H1 (cell line): Measurements from ENCODE around the gene COL26A1. TPM values are rescaled to one million over a fixed set of nuclear protein-coding genes. Genes with fewer than 3 reads are reported as not detected.

Source experiments
- CTCF ChIA-PET: fragments of 300-600 bp; sonication (Branson Sonifier 250); formaldehyde crosslinking; loops from one replicate; lab custom pipeline; 2021; ENCODE audit not compliant: partially characterized antibody; lab: Charles Lee
- POLR2A ChIA-PET: fragments of 300-600 bp; sonication (Branson Sonifier 250); formaldehyde crosslinking; loops from one replicate; lab custom pipeline; 2021; ENCODE audit warnings: inconsistent platforms; ENCODE audit not compliant: partially characterized antibody; lab: Charles Lee
- DNase-seq, 2 experiments: peaks; one replicate each; pipeline versions ENCODE4 v3.0.0 to v3.0.0-alpha.2; 2010 to 2022; ENCODE audit warnings: low spot score in 2 of 2, low read depth in 1 of 2, mixed read lengths in 1 of 2
- FAIRE-seq: peaks from 2 replicates; lab custom pipeline; 2011; peaks lifted over from hg19 to GRCh38; lab: Jason Lieb, UNC
- H2AFZ ChIP-seq: 2 replicates; pipeline ENCODE4 v1.8.1; 2012; ENCODE audit warnings: low read length, inconsistent platforms
- H2AK5ac ChIP-seq: 2 replicates; pipeline ENCODE4 v1.6.1; 2013; ENCODE audit warnings: low read depth, low read length
- H2BK120ac ChIP-seq: replicated peaks from 2 replicates; pipeline ENCODE3; 2013; ENCODE audit warnings: low read depth, low read length, inconsistent platforms
- H2BK12ac ChIP-seq: 2 replicates; pipeline ENCODE4 v1.6.1; 2013; ENCODE audit warnings: low read depth, low read length
- H2BK15ac ChIP-seq: 2 replicates; pipeline ENCODE4 v1.6.1; 2013; ENCODE audit warnings: low read length
- H2BK20ac ChIP-seq: 2 replicates; pipeline ENCODE4 v1.6.1; 2013; ENCODE audit warnings: low read length
- H2BK5ac ChIP-seq: 2 replicates; pipeline ENCODE4 v1.6.1; 2013; ENCODE audit warnings: low read depth, low read length
- H3K14ac ChIP-seq: 2 replicates; pipeline ENCODE4 v1.6.1; 2013; ENCODE audit warnings: inconsistent platforms; ENCODE audit not compliant: insufficient read length
- H3K18ac ChIP-seq: 2 replicates; pipeline ENCODE4 v1.6.1; 2013; ENCODE audit warnings: low read length; ENCODE audit errors: extremely low read depth
- H3K23ac ChIP-seq: 2 replicates; pipeline ENCODE4 v1.6.1; 2013; ENCODE audit warnings: inconsistent platforms; ENCODE audit not compliant: insufficient read length
- H3K23me2 ChIP-seq: 2 replicates; pipeline ENCODE4 v1.6.1; 2013; ENCODE audit warnings: low read depth, low read length
- H3K27ac ChIP-seq: 2 replicates; pipeline ENCODE4 v1.6.1; 2011; ENCODE audit warnings: low read depth, low read length, inconsistent platforms
- H3K27me3 ChIP-seq, 4 experiments: replicated peaks in 1 of 4; 1 replicate in 1 of 4; 2 replicates in 3 of 4; pipeline versions ENCODE4 v1.6.1 to v1.8.1; 2011 to 2013; ENCODE audit warnings: low read length in 3 of 4, mild to moderate bottlenecking in 3 of 4, inconsistent platforms in 2 of 4, mixed read lengths in 2 of 4, moderate library complexity in 1 of 4; ENCODE audit not compliant: control insufficient read depth in 3 of 4, insufficient read depth in 3 of 4; ENCODE audit errors: extremely low read depth in 1 of 4
- H3K36me3 ChIP-seq, 4 experiments: 2 replicates each; pipeline versions ENCODE4 v1.6.1 to v1.8.1; 2011 to 2013; ENCODE audit warnings: mild to moderate bottlenecking in 4 of 4, low read length in 3 of 4, moderate library complexity in 2 of 4, control low read depth in 1 of 4, inconsistent platforms in 1 of 4; ENCODE audit not compliant: insufficient read depth in 4 of 4, control insufficient read depth in 2 of 4
- H3K4ac ChIP-seq: replicated peaks from 2 replicates; pipeline ENCODE3; 2013; ENCODE audit warnings: low read length, low read depth, mixed read lengths, inconsistent platforms; ENCODE audit not compliant: insufficient read length
- H3K4me1 ChIP-seq, 4 experiments: replicated peaks in 1 of 4; 1 replicate in 1 of 4; 2 replicates in 3 of 4; pipeline versions ENCODE4 v1.6.1 to v1.8.1; 2011 to 2013; ENCODE audit warnings: low read length in 3 of 4, inconsistent platforms in 2 of 4, mixed read lengths in 1 of 4; ENCODE audit not compliant: insufficient read depth in 4 of 4, control insufficient read depth in 3 of 4
- H3K4me2 ChIP-seq, 2 experiments: 2 replicates each; pipeline versions ENCODE4 v1.6.1 to v1.8.1; 2011 to 2013; ENCODE audit warnings: low read depth in 2 of 2, low read length in 2 of 2, control low read depth in 1 of 2, inconsistent platforms in 1 of 2, mild to moderate bottlenecking in 1 of 2; ENCODE audit not compliant: insufficient read depth in 1 of 2
- H3K4me3 ChIP-seq, 4 experiments: fragments of 200-600, 300-600 bp in 1 of 4; sonication (generic), shearing (Covaris generic), sonication (Bioruptor Twin) in 1 of 4; 2 replicates each; pipeline versions ENCODE4 v1.5.1 to v1.8.1; 2011 to 2016; ENCODE audit warnings: low read length in 4 of 4, low read depth in 3 of 4, control low read depth in 2 of 4, inconsistent platforms in 2 of 4, mild to moderate bottlenecking in 2 of 4, mixed read lengths in 1 of 4, moderate library complexity in 1 of 4; ENCODE audit not compliant: insufficient read depth in 2 of 4; ENCODE audit errors: extremely low read depth in 1 of 4
- H3K56ac ChIP-seq: replicated peaks from 2 replicates; pipeline ENCODE3; 2013; ENCODE audit warnings: low read depth, mild to moderate bottlenecking, mixed read lengths, low read length, inconsistent platforms; ENCODE audit not compliant: insufficient read length
- H3K79me1 ChIP-seq: 2 replicates; pipeline ENCODE4 v1.6.1; 2013; ENCODE audit warnings: low read depth, low read length, control low read depth
- H3K79me2 ChIP-seq, 2 experiments: 2 replicates each; pipeline versions ENCODE4 v1.6.1 to v1.8.1; 2012 to 2013; ENCODE audit warnings: low read length in 2 of 2, mild to moderate bottlenecking in 2 of 2, inconsistent platforms in 1 of 2; ENCODE audit not compliant: insufficient read depth in 2 of 2, control insufficient read depth in 1 of 2
- H3K9ac ChIP-seq, 4 experiments: replicated peaks in 1 of 4; 1 replicate in 1 of 4; 2 replicates in 3 of 4; pipeline versions ENCODE4 v1.6.1 to v1.8.1; 2011 to 2013; ENCODE audit warnings: low read depth in 3 of 4, low read length in 3 of 4, control low read depth in 2 of 4, mild to moderate bottlenecking in 2 of 4, moderate library complexity in 2 of 4, inconsistent platforms in 1 of 4; ENCODE audit errors: extremely low read depth in 1 of 4
- H3K9me3 ChIP-seq, 2 experiments: 2 replicates each; pipeline versions ENCODE4 v1.6.1 to v1.8.1; 2012 to 2013; ENCODE audit warnings: mild to moderate bottlenecking in 2 of 2, moderate library complexity in 2 of 2, control low read depth in 1 of 2, inconsistent platforms in 1 of 2, low read depth in 1 of 2, low read length in 1 of 2, mixed read lengths in 1 of 2; ENCODE audit not compliant: insufficient read depth in 2 of 2
- H4K20me1 ChIP-seq, 2 experiments: replicated peaks in 1 of 2; 2 replicates each; pipeline versions ENCODE3 to v1.8.1; 2011 to 2013; ENCODE audit warnings: inconsistent platforms in 2 of 2, low read length in 2 of 2, mild to moderate bottlenecking in 1 of 2; ENCODE audit not compliant: insufficient read depth in 2 of 2, control insufficient read depth in 1 of 2
- H4K5ac ChIP-seq: 2 replicates; pipeline ENCODE4 v1.6.1; 2013; ENCODE audit warnings: low read length, low read depth, mixed read lengths, inconsistent platforms; ENCODE audit not compliant: insufficient read length
- H4K8ac ChIP-seq: 2 replicates; pipeline ENCODE4 v1.8.0; 2013; ENCODE audit warnings: mild to moderate bottlenecking, moderate library complexity, low read length, inconsistent platforms; ENCODE audit not compliant: insufficient read depth; ENCODE audit errors: extremely low read depth
- H4K91ac ChIP-seq: replicated peaks from 2 replicates; pipeline ENCODE3; 2013; ENCODE audit warnings: low read length, mixed read lengths, inconsistent platforms; ENCODE audit not compliant: insufficient read length
- ASH2L ChIP-seq: fragments of 200-600, 300-600 bp; sonication (generic); IDR thresholded peaks from one replicate; pipeline ENCODE4 v1.7.1; 2017; ENCODE audit warnings: low read length
- KDM5A ChIP-seq: fragments of 200-600 bp; IDR thresholded peaks from 2 replicates; pipeline ENCODE4 v1.7.1; 2012; ENCODE audit warnings: mild to moderate bottlenecking, low read length, inconsistent platforms, mixed read lengths
- WGBS, 2 experiments: shearing (Covaris generic) in 1 of 2; methylation state at CpG; one replicate each; pipeline versions ENCODE4 v1.1.6 to v1.1.7; 2013 to 2015; ENCODE audit warnings: low lambda C conversion rate in 2 of 2, mixed read lengths in 2 of 2, inconsistent platforms in 1 of 2, low coverage in 1 of 2, missing lambda C conversion rate in 1 of 2; ENCODE audit not compliant: insufficient replicate concordance in 2 of 2, insufficient coverage in 1 of 2, insufficient read length in 1 of 2; ENCODE audit errors: extremely low coverage in 1 of 2, missing lambda C conversion rate in 1 of 2; 5-methylcytosine and 5-hydroxymethylcytosine counted together
- polyA plus RNA-seq, 7 experiments: library from polyadenylated mRNA; depleted of rRNA in 3 of 7; stranded (reverse) in 5 of 7; unstranded in 2 of 7; fragments of >200 nt in 5 of 7; fragments of 200-250 nt in 2 of 7; gene quantifications; 1 replicate in 5 of 7; 2 replicates in 1 of 7; 4 replicates in 1 of 7; pipeline versions ENCODE4 v1.2.1 to v1.2.3, GENCODE V29; 2011 to 2013; ENCODE audit warnings: missing spikeins in 2 of 7, mixed read lengths in 2 of 7
- total RNA-seq: library from RNA; stranded (reverse); fragmentation: NEBNext Ultra II Directional; extraction: Animal tissue kit (Norgen Biotek cat#: 25700); gene quantifications from 2 replicates; pipeline ENCODE4 v1.2.1, GENCODE V29; 2021
- TF ChIP-seq, protein P1 (sequence below): IDR thresholded peaks from 2 replicates; pipeline ENCODE4 v1.6.1; 2011; ENCODE audit warnings: low read depth, mild to moderate bottlenecking, low read length; ENCODE audit not compliant: insufficient read depth

The COL26A1 gene
- total and polyA plus RNA-seq, 2 of the 8 experiments (the other 6 are each of a cell fraction or from before 2014, with no cell fraction given): 51.1 to 68.8 TPM

DNA sequence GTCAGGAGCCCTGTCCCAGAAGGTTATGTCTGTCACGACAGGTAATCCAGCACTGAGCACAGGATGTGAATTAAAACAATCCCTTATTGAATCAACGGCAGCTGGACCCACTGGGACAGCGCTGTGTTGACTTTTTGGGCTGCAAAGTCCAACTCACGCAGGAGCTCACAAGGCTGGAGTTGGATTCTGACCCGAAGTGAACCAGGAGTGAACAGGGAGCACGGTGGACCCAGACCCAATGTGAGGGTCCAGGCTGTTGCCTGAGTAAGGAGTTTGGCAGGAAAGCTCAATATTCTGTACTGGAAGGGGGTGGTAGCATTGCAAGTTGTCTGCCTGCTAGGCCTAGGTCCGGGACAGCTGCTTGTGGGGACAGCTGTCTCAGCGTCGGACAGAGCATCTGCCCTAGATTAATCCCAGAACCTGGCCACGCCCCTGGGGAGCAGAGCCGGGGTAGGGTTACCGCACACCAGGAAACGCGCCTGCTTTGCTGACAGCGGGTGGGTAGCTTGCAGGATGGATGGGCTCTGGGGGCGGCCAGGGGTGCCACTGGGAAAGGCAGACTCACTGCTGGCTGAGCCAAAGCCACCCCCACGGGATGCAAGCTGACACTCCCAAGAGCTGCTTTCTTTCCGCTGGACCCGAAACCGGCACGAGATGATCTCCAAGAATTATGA is 24.0 kb downstream of the COL26A1 start:
- H4K5ac ChIP-seq: peak overlapping the region; percentile 68
- POLR2A ChIA-PET: interaction anchor here (0.7 to 3.3 kb wide), 8 partner anchors 8 to 65 kb away, joined by 3 to 15 read pairs (median 4); partner anchors contain the start of genes COL26A1 and IFT22
- H3K56ac ChIP-seq: no peak overlapping the region
- peak overlapping the region; percentile 21 for H3K4ac ChIP-seq
- H2BK12ac ChIP-seq: peak overlapping the region; percentile 63; the same call in 1 of the 2 replicates
- TF ChIP-seq, protein P1, sequence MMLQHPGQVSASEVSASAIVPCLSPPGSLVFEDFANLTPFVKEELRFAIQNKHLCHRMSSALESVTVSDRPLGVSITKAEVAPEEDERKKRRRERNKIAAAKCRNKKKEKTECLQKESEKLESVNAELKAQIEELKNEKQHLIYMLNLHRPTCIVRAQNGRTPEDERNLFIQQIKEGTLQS: no peak
- peak; percentile 30 for TF ChIP-seq ASH2L
- TF ChIP-seq KDM5A: no peak
- H3K14ac ChIP-seq: no peak overlapping the region
- H2BK5ac ChIP-seq: peak overlapping the region; percentile 26
- peaks cover 0 to 1% of the 10 kb centered on the region in 2 experiments; a peak in 1 of 4 replicates for H3K9me3 ChIP-seq
- peaks cover 0 to 2% of the 10 kb centered on the region in 2 experiments for H4K20me1 ChIP-seq
- WGBS, 2 experiments: 66% methylated on average over 21 of the region's 21 CpGs; no CpG with 5 or more reads in 1 of the 2 experiments
- H3K79me1 ChIP-seq: peaks cover 5% of the 10 kb centered on the region; the same call in 1 of the 2 replicates
- no peak overlapping the region for H3K23ac ChIP-seq
- peaks cover 4 to 12% (median 11%) of the 10 kb centered on the region in 4 experiments for H3K4me1 ChIP-seq
- H4K91ac ChIP-seq: peak overlapping the region; percentile 72
- no peaks in the 10 kb centered on the region for H3K36me3 ChIP-seq
- H4K8ac ChIP-seq: peak overlapping the region; percentile 65
- no peaks in the 10 kb centered on the region for H3K27me3 ChIP-seq
- peak overlapping the region; percentile 7; the same call in 1 of the 2 replicates for H3K18ac ChIP-seq
- H2BK15ac ChIP-seq: no peak overlapping the region; the same call in none of the 2 replicates
- peak overlapping the region; percentile 11 to 23; a peak in 3 of 4 replicates for H3K4me2 ChIP-seq
- H3K4me3 ChIP-seq: no peak overlapping the region; a peak in 1 of 8 replicates
- H2BK20ac ChIP-seq: no peak overlapping the region
- H2BK120ac ChIP-seq: no peak overlapping the region
- no peak overlapping the region for H2AFZ ChIP-seq
- H3K9ac ChIP-seq: no peak overlapping the region
- H2AK5ac ChIP-seq: no peak overlapping the region
- FAIRE-seq (no peak), DNase-seq (peak in 1 of 2 experiments; percentile 72)
- no peak overlapping the region; the same call in 1 of the 2 replicates for H3K27ac ChIP-seq
- no peaks in the 10 kb centered on the region for H3K23me2 ChIP-seq
- H3K79me2 ChIP-seq: peaks cover 0 to 20% of the 10 kb centered on the region in 2 experiments; a peak in 2 of 4 replicates
- CTCF ChIA-PET: interaction anchor here (0.7 to 36.0 kb wide), 7 partner anchors 8 to 52 kb away, joined by 3 to 728 read pairs (median 3); no protein-coding TSS in a partner anchor
